ENCODE data around the gene CCDC121.

GRCh38 chr2:27634291-27634690 is 5.5 kb upstream of the CCDC121 start:
- TF ChIP-seq EZH2 (IDR thresholded peaks at IDR 0.05; ENCODE audit: low read length) (no peak), CTCF (optimal IDR thresholded peaks at IDR 0.05 in 1 of 3, IDR thresholded peaks at IDR 0.05 in 1 of 3, conservative IDR thresholded peaks at IDR 0.05 in 1 of 3; ENCODE audit: extremely low read depth in 1 of 3, insufficient read depth in 2 of 3, low read length in 3 of 3) (no peak)

Measured in keratinocyte (primary cell).